GM12874 (cell line): Measurements from ENCODE around the gene DRAXIN.

Experiments used
- TF ChIP-seq, protein P1 (sequence below): IDR thresholded peaks from 2 replicates; pipeline ENCODE4 v1.5.1; 2011; ENCODE audit warnings: low read depth, mild to moderate bottlenecking, control low read depth, low read length, moderate library complexity; ENCODE audit not compliant: insufficient read depth

DRAXIN gene

DNA sequence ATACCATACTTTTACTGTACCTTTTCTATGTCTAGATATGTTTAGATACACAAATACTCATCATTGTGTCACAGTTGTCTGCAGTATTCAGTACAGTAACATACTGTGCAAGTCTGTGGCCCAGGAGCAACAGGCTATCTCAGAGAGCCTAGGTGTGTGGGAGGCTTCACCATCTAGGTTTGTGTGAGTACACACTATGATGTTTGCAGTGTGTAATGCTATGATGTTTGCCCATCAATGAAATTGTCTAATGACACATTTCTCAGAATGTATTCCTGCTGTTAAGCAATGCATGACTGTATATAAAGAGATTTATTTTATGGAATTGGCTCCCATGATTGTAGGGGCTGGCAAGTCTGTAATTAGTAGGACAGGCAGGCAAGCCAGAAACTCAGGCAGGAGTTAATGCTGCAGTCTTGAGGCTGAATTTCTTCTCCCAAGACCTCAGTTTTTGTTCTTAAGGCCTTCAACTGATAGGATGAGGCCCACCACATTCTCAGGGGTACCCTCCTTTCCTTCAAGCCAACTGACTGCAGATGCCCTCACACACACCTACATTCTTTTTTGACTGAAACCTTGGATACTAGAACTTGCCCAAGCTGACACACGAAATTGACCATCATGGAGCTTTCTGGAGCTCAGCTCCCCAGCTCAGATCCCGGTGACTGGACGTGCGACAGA, 36.8 kb downstream of the DRAXIN start:
- TF ChIP-seq, protein P1, sequence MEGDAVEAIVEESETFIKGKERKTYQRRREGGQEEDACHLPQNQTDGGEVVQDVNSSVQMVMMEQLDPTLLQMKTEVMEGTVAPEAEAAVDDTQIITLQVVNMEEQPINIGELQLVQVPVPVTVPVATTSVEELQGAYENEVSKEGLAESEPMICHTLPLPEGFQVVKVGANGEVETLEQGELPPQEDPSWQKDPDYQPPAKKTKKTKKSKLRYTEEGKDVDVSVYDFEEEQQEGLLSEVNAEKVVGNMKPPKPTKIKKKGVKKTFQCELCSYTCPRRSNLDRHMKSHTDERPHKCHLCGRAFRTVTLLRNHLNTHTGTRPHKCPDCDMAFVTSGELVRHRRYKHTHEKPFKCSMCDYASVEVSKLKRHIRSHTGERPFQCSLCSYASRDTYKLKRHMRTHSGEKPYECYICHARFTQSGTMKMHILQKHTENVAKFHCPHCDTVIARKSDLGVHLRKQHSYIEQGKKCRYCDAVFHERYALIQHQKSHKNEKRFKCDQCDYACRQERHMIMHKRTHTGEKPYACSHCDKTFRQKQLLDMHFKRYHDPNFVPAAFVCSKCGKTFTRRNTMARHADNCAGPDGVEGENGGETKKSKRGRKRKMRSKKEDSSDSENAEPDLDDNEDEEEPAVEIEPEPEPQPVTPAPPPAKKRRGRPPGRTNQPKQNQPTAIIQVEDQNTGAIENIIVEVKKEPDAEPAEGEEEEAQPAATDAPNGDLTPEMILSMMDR: no peak

DNA sequence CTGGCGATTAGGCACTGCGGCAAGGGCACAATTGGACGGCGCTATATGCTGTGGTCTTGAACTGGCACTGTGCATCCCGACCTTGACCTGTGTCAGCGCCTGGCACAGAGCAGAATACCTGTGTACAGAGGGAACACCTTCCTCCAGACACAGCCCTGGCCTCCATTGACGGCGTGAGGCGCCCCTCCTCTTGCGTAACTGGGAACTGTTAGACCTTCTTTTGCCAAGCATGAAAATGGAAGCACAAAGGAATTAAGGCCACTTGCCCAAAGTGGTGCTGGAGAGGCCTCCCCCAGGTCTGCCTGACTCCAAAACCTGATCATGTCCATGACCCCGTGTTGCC, 37.6 kb downstream of the DRAXIN start:
- TF ChIP-seq, protein P1: no peak

DNA sequence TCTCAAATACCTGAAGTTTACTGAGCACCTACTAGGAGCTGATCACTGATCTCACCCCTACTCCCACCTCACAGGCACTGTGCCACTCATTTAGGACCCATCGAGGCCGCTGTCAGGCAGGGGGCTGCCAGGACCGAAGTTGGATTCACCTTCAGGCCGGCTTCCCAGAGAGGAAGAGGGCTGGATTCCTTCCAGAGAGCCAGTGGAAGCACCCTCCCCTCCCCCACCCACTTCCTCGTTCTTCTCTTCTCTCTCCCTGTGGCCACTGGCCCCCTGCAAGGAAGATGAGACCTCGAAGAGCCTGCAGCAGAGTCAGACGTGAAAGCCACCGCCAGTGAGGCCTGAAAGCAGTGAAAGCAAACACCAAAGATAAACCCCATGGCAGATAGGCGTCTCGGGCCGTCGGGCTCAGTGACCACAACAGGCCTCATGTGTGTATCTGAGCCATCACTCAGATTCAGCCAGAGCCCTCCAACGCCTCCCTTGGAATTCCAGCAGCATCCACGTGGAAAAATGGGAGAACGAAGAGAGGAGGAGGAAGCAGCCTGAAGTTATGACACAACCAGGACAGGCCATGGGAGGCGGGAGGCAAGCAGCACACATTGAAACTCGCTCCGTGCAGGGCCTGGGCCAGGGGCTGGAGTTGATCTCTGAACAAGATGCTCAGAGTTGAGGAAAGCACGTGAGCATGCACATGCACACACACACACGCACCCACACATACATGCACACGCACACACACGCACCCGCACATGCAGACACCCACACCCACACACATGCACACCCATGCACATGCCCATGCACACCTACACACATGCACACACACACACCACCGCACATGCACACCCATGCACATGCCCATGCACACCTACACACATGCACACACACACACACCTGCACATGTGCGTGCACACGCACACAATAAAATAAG, 38.3 kb downstream of the DRAXIN start:
- TF ChIP-seq, protein P1: no peak

DNA sequence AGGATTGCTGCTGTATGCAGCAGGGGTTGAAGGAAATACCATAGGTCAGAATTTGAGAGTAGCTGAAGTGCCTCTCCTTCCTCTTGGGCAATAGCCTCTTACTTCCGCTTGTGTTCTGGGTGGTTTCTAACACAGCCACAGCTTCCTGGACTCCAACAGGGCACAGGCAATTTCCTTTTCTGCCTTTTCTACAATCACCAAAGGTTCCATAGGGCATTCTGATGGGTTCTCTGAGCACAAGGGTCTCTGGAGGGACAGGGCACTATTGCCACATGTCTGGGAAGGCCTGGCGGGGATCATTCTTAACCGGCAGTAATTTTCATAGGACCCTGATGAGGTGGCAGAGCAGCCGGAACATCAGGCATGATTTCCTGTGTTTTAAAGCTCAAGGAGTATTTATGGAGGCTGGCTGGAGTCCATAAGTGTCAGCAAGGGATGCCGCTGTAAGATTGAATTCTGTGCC, 39.0 kb downstream of the DRAXIN start:
- TF ChIP-seq, protein P1: no peak

DNA sequence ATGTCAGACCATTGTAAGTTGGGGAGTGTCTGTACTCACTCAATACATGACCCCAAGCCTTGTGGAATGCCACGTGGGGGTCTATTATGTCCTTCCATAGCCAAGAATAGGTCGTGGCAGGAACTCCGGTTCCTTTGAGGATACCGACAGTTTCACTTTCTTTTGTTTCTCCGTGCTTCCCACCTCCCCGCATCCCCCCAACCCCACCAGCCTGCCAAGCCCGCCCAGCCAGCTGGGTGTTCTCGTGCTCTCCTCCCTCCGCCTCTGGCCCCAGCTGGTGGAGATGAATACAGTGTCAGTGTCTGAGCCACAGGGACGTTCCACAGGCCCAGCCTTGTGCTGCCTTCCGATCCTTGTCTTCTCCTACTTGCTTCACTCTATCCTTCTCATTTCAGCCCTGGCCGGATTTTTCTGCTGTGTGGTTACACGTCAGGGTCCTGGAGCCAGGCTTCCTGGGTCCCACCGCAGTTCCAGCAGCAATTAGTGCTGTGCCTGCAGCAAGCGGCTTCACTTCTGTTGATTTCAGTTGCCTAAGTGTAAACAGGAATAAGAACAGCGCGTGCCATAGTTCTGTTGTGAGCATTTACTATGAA, 40.3 kb downstream of the DRAXIN start:
- TF ChIP-seq, protein P1: no peak

DNA sequence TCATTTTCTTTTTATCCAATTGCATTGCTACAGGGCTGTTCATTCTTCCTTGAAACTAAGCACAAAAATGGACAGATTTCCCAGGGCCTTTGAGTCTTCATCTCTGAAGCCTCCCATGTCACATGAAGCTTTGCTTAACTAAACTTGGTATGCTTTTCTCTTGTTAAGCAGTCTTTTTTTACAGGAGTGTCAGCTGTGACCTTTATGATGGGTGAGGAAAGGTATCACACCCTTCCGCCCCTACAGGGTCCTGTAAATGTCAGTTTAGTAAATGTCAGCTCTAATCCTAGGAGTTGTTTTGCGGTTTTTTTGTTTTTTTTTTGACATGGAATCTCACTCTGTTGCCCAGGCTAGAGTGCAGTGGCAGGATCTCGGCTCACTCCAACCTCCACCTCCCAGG, 41.8 kb downstream of the DRAXIN start:
- TF ChIP-seq, protein P1: no peak

DNA sequence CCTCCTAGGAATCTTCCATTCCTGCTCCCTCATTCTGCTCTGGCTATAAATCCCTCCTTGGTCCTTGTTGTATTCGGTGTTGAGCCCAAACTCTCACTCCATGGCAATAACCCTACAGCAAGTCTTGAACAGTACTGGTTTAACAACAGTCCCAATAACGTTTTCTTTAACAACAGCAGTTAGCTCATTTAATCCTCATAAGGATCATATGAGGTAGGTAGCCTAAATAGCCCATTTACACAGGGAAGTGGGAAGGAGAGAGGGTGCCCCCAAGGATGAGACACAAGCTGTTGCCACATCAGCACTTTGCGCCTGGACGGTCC, 44.0 kb downstream of the DRAXIN start:
- TF ChIP-seq, protein P1: no peak
